Dendritic cell treated with granulocyte-macrophage colony-stimulating factor and Interleukin-4, amounts not matched to agents 40 ng/mL and 50 ng/mL, for 4 days (primary cell): ENCODE results near the gene NEK9.
A peak's percentile ranks its signal among the peaks of the same experiment; 100 is the strongest.
"Not testable (repeated sequence)": the region's sequence is repeated elsewhere in the genome, so short reads cannot be mapped to it uniquely, and the experiment has no call there.

Experiments used
- H3K27ac Mint-ChIP-seq: one replicate; pipeline ENCODE4 v1.8.0; 2022; ENCODE audit warnings: mild to moderate bottlenecking, mixed read lengths
- H3K27me3 Mint-ChIP-seq: one replicate; pipeline ENCODE4 v1.8.0; 2022; ENCODE audit warnings: mild to moderate bottlenecking, mixed read lengths
- H3K36me3 Mint-ChIP-seq: one replicate; pipeline ENCODE4 v1.8.0; 2022; ENCODE audit warnings: low read depth, mixed read lengths
- H3K4me1 Mint-ChIP-seq: one replicate; pipeline ENCODE4 v1.8.0; 2022; ENCODE audit warnings: low read depth, mixed read lengths
- H3K4me3 Mint-ChIP-seq: one replicate; pipeline ENCODE4 v1.8.0; 2022; ENCODE audit warnings: mild to moderate bottlenecking, moderate library complexity, mixed read lengths
- H3K9me3 Mint-ChIP-seq: one replicate; pipeline ENCODE4 v1.8.0; 2022; ENCODE audit warnings: mixed read lengths
- intact Hi-C: fragments of 100-400 bp; cut with micrococcal nuclease; formaldehyde crosslinking; loops from one replicate; pipeline ENCODE4 v1.15.0; 2022

Gene NEK9

GRCh38 chr14:75084513-75084912 lies 42.3 kb downstream of the NEK9 start:
- Mint-ChIP-seq H3K27ac (no peak overlapping the region), H3K27me3 (no peaks in the 10 kb centered on the region)
- intact Hi-C loops: loop anchor here (10.0 kb wide), 1 partner anchor 50 kb away; no protein-coding TSS in a partner anchor

GRCh38 chr14:75083271-75083670 lies 43.6 kb downstream of the NEK9 start:
- no peaks in the 10 kb centered on the region for H3K27me3 Mint-ChIP-seq

More at GRCh38 chr14:75084513-75084912, 42.3 kb downstream of the NEK9 start:
- Mint-ChIP-seq H3K4me1 (no peaks in the 10 kb centered on the region), H3K4me3 (no peak overlapping the region), H3K9me3 (no peaks in the 10 kb centered on the region), H3K36me3 (peaks cover 66% of the 10 kb centered on the region)

GRCh38 chr14:75081660-75082229 lies 45.1 kb downstream of the NEK9 start:
- peaks cover 54% of the 10 kb centered on the region for H3K36me3 Mint-ChIP-seq

More at GRCh38 chr14:75083271-75083670, 43.6 kb downstream of the NEK9 start:
- Mint-ChIP-seq H3K4me1 (no peaks in the 10 kb centered on the region), H3K36me3 (peaks cover 66% of the 10 kb centered on the region), H3K9me3 (no peaks in the 10 kb centered on the region), H3K4me3 (no peak overlapping the region), H3K27ac (no peak overlapping the region)
- intact Hi-C loops: loop anchor here (10.0 kb wide), 1 partner anchor 48 kb away; no protein-coding TSS in a partner anchor

GRCh38 chr14:75079521-75079920 lies 47.3 kb downstream of the NEK9 start:
- Mint-ChIP-seq H3K4me1 (no peaks in the 10 kb centered on the region), H3K27ac (no peak overlapping the region), H3K27me3 (no peaks in the 10 kb centered on the region), H3K4me3 (no peak overlapping the region), H3K9me3 (no peaks in the 10 kb centered on the region), H3K36me3 (peaks cover 32% of the 10 kb centered on the region)
- intact Hi-C loops: no loop called here

More at GRCh38 chr14:75081660-75082229, 45.1 kb downstream of the NEK9 start:
- Mint-ChIP-seq H3K27ac (no peak overlapping the region), H3K27me3 (no peaks in the 10 kb centered on the region), H3K9me3 (no peaks in the 10 kb centered on the region), H3K4me1 (no peaks in the 10 kb centered on the region), H3K4me3 (no peak overlapping the region)
- intact Hi-C loops: loop anchor here (10.0 kb wide), 1 partner anchor 47 kb away; no protein-coding TSS in a partner anchor

- Mint-ChIP-seq H3K36me3 (peaks cover 14% of the 10 kb centered on the region), H3K9me3 (no peaks in the 10 kb centered on the region), H3K27ac (no peak overlapping the region), H3K27me3 (no peaks in the 10 kb centered on the region), H3K4me3 (no peak overlapping the region), H3K4me1 (no peaks in the 10 kb centered on the region)
- intact Hi-C loops: no loop called here
These were observed 49.1 kb downstream of the NEK9 start for GRCh38 chr14:75077794-75078193.

- Mint-ChIP-seq H3K4me3 (no peak overlapping the region), H3K27ac (no peak overlapping the region), H3K36me3 (no peaks in the 10 kb centered on the region), H3K9me3 (no peaks in the 10 kb centered on the region), H3K27me3 (no peaks in the 10 kb centered on the region), H3K4me1 (peaks cover 6% of the 10 kb centered on the region)
- intact Hi-C loops: no loop called here
These were observed 56.5 kb downstream of the NEK9 start for GRCh38 chr14:75070383-75070782.

- H3K36me3 Mint-ChIP-seq: no peaks in the 10 kb centered on the region
- no peaks in the 10 kb centered on the region for H3K9me3 Mint-ChIP-seq
- H3K27ac Mint-ChIP-seq: no peak overlapping the region
- H3K4me1 Mint-ChIP-seq: peaks cover 6% of the 10 kb centered on the region
- H3K27me3 Mint-ChIP-seq: no peaks in the 10 kb centered on the region
- H3K4me3 Mint-ChIP-seq: no peak overlapping the region
- intact Hi-C loops: no loop called here
These were observed 57.1 kb downstream of the NEK9 start for GRCh38 chr14:75069811-75070145.

GRCh38 chr14:75069121-75069810 lies 57.6 kb downstream of the NEK9 start, which contains the start of gene ZC2HC1C:
Gene ZC2HC1C, plus strand, starts transcription at chr14:75069641. Its CDS starts 933 bp downstream, at chr14:75070574.
- Mint-ChIP-seq H3K4me1 (peaks cover 6% of the 10 kb centered on the region), H3K27me3 (no peaks in the 10 kb centered on the region), H3K9me3 (no peaks in the 10 kb centered on the region), H3K27ac (no peak within 1 kb of the TSS), H3K4me3 (no peak within 1 kb of the TSS), H3K36me3 (no peaks in the 10 kb centered on the region)
- intact Hi-C loops: no loop called here

GRCh38 chr14:75068294-75069120 lies 58.3 kb downstream of the NEK9 start:
- intact Hi-C loops: no loop called here
- Mint-ChIP-seq H3K9me3 (no peaks in the 10 kb centered on the region), H3K4me3 (no peak overlapping the region), H3K36me3 (peaks cover 6% of the 10 kb centered on the region), H3K27ac (no peak overlapping the region), H3K27me3 (no peaks in the 10 kb centered on the region), H3K4me1 (peaks cover 14% of the 10 kb centered on the region)

GRCh38 chr14:75067765-75068164 lies 59.1 kb downstream of the NEK9 start:
- H3K36me3 Mint-ChIP-seq, intact Hi-C loops, H3K9me3 Mint-ChIP-seq, H3K27ac Mint-ChIP-seq, H3K27me3 Mint-ChIP-seq, H3K4me3 Mint-ChIP-seq: not testable (repeated sequence)
- peaks cover 19% of the 10 kb centered on the region for H3K4me1 Mint-ChIP-seq

GRCh38 chr14:75067212-75067611 lies 59.6 kb downstream of the NEK9 start:
- no peak overlapping the region for H3K4me3 Mint-ChIP-seq
- no peaks in the 10 kb centered on the region for H3K9me3 Mint-ChIP-seq
- intact Hi-C loops: no loop called here
- H3K27me3 Mint-ChIP-seq: no peaks in the 10 kb centered on the region
- H3K4me1 Mint-ChIP-seq: peaks cover 19% of the 10 kb centered on the region
- peaks cover 7% of the 10 kb centered on the region for H3K36me3 Mint-ChIP-seq
- no peak overlapping the region for H3K27ac Mint-ChIP-seq

GRCh38 chr14:75066691-75067090 lies 60.2 kb downstream of the NEK9 start:
- Mint-ChIP-seq H3K27me3 (no peaks in the 10 kb centered on the region), H3K4me1 (peaks cover 19% of the 10 kb centered on the region), H3K27ac (no peak overlapping the region), H3K9me3 (no peaks in the 10 kb centered on the region), H3K36me3 (peaks cover 7% of the 10 kb centered on the region), H3K4me3 (no peak overlapping the region)
- intact Hi-C loops: no loop called here

- Mint-ChIP-seq H3K36me3 (peaks cover 22% of the 10 kb centered on the region), H3K4me1 (peaks cover 14% of the 10 kb centered on the region), H3K4me3 (peak overlapping the region; percentile 94), H3K27ac (peak overlapping the region; percentile 92), H3K27me3 (no peaks in the 10 kb centered on the region), H3K9me3 (no peaks in the 10 kb centered on the region)
- intact Hi-C loops: loop anchor here (5.0 kb wide), 1 partner anchor 62 kb away; the partner anchor contains the start of gene EIF2B2
These were observed 62.7 kb downstream of the NEK9 start for GRCh38 chr14:75064205-75064567.
